Left cardiac atrium (tissue), 4 donors: ENCODE results near the gene APC2. TPM values are rescaled to one million over a fixed set of nuclear protein-coding genes. Genes with fewer than 3 reads are reported as not detected.

Experiments used
- ATAC-seq, 2 donors: fragments of 200-7000 bp; cut with Tn5 transposase; one replicate each; pipeline ENCODE4 v1.9.1; 2020; ENCODE audit warnings: mild to moderate bottlenecking in 2 of 2, moderate library complexity in 2 of 2
- DNase-seq: peaks from one replicate; pipeline ENCODE4 v3.0.0-alpha.2; 2020
- intact Hi-C, 2 donors: fragments of 100-400 bp; cut with DNase I; formaldehyde crosslinking; loops; one replicate each; pipeline versions ENCODE4 v1.14.1 to v1.15.1; 2022 to 2023
- long read RNA-seq: library from polyadenylated mRNA; unstranded; transcript quantifications from one replicate; pipeline ENCODE4 v2.0.0, GENCODE V29; 2021
- total RNA-seq, 2 donors: library from RNA; stranded (reverse); fragmentation: NEBNext Ultra II Directional; extraction: Animal tissue kit (Norgen Biotek cat#: 25700); gene quantifications; one replicate each; pipeline ENCODE4 v1.2.1, GENCODE V29; 2021
- donor health status: DM: no; HTN: yes; CAD: no.
- donor health status: DM: no; HTN: yes; CAD: no; lungs with severe emphysema.
- donor health status: DM: yes; HTN: yes; CAD: no.
- donor health status: Dilated cardiomyopathy.

The APC2 gene, protein sequence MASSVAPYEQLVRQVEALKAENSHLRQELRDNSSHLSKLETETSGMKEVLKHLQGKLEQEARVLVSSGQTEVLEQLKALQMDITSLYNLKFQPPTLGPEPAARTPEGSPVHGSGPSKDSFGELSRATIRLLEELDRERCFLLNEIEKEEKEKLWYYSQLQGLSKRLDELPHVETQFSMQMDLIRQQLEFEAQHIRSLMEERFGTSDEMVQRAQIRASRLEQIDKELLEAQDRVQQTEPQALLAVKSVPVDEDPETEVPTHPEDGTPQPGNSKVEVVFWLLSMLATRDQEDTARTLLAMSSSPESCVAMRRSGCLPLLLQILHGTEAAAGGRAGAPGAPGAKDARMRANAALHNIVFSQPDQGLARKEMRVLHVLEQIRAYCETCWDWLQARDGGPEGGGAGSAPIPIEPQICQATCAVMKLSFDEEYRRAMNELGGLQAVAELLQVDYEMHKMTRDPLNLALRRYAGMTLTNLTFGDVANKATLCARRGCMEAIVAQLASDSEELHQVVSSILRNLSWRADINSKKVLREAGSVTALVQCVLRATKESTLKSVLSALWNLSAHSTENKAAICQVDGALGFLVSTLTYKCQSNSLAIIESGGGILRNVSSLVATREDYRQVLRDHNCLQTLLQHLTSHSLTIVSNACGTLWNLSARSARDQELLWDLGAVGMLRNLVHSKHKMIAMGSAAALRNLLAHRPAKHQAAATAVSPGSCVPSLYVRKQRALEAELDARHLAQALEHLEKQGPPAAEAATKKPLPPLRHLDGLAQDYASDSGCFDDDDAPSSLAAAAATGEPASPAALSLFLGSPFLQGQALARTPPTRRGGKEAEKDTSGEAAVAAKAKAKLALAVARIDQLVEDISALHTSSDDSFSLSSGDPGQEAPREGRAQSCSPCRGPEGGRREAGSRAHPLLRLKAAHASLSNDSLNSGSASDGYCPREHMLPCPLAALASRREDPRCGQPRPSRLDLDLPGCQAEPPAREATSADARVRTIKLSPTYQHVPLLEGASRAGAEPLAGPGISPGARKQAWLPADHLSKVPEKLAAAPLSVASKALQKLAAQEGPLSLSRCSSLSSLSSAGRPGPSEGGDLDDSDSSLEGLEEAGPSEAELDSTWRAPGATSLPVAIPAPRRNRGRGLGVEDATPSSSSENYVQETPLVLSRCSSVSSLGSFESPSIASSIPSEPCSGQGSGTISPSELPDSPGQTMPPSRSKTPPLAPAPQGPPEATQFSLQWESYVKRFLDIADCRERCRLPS (N-terminal part only)
- under 1 TPM; 0.18 to 0.21 TPM for total RNA-seq
- long read RNA-seq, partial matches to known transcripts, result 0 of 2 reads
- long read RNA-seq, other reads (novel, unspliced or antisense), result 2 of 2 reads

DNA sequence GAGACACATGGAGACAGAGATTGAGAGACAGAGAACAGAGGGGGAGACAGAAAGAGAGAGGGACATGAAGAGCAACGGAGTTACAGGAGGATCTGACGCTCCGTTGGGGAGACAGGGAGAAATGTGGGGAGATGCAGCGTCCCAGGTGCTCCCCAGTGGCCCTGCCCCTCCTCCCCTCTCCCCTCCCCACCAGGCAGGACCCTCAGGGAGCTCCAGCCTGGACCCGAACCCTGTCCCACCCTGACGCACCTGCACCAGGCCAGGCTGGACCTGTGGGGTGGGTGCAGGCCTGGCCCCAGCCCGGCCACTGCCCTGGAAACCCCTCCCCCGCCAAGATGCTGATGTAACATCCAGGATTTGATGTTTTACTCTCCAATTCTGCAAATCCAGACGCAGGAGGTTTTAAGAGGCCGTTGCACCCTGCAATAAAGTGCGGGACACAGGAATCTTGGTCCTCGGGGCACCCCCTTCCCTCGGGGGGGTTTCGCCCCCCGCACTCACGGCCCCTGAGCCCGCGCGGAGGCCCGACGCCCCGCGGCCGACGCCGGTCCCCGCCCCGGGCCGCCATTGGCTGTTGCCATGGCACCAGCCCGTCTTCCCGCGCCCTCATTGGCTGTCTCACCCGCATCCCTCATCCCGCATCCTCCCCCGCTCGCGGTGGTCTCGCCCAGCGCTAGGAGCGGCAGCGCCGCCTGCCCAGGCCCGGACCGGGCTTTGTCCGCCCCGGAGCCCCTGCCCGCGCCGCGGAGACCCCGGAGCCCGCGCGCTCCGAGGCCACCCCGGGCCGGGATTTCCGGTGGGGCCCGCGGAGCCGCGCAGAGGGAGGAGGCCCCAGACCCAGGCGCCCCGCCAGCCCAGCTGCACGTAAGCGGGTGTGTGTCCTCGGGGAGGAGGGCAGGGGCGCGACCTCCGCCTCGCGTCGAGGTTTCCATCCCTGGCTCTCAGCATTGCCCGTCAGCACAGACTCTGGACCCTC, at the start of gene APC2:
Gene APC2, plus strand, starts transcription at position 655 of the 976 bp plus-strand sequence. CDS start 2,881 bp downstream, outside the sequence.
- ATAC-seq (no peak), DNase-seq (no peak)
- intact Hi-C loops, result loop anchor here in 1 of 2 donors (10.0 kb wide), 1 partner anchor 165 kb away; the partner anchor contains the start of gene EFNA2

DNA sequence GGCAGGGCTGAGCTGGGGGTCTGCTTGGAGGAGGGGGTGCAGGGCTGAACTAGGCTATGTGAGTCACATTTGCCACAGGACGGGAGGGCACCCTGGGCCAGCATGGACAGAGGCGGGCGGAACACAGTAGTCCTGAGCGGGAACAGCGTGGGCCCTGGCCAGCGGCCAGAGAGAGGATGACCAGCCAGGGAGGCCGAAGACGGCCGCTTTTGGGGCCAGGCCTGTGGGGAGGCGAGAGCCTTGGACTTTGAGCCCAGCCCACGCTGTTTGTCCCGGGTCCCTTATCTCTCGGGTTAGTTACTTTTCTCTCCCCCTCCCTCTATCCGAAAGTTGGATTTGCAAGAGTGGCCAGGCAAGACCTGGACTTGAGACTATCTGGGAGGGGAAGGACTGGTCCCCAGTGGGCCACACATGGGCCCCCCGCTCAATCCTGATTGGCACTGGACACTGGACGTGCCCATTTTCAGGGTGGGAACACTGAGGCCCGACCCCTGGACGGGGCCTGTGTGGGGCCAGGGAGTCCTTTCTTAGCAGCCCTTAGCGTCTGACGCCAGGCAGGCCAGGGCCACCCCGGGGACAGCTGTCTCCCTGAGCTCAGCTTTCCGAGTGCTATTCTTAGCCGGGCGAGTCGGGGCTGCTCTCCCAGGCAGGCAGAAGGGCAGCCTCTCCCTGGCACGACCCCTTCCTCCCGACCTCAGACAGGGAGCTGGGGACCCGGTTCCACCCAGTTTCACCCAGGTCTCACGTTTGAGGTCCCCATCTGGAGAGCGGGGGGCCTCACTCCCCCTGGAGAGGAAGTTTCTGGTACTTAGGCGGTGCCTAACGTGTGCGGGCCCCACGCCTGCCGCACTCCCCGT, 49.4 kb upstream of the APC2 start:
- ATAC-seq (peak; percentile 73 to 80), DNase-seq (peak; percentile 65)
- intact Hi-C loops, result loop anchor here in 1 of 2 donors (10.0 kb wide), 1 partner anchor 126 kb away; the partner anchor contains the start of gene FAM174C

DNA sequence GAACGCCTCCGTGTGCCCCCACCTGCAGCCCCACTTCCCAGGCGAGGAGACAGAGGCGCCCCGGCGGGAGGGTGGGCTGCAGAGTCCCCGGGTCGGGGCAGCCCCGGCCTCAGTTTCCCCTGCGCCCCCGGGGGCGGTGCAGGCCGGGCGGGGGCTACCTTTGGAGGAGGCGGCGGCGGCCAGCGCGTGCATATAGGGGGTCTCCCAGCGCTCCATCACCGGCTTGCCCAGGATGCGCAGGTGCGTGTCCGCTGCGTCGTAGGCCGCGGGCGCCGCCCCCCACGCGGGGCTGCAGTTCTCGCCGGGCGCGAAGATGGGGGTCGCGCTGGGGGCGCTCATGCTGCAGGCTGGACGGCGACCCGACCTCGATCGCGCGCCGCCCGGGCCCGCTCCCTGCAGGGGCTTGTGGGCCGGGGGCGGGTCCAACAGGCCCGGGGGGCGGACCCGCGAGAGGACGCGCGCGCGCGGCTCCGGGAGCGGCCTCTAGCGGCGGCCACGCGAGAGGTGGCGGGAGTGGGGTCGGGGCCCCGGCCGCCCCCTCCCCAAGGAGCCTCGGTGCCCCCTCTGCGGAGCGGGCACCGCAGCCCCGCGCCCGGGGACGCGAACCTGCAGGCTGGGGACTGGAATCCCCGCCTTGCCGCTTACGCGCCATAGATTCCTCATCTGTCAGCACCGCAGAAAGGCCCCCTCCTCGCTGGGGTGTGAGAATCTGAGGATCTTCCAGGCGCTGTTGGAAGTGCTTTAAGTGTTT, 48.6 kb upstream of the APC2 start, which contains the start of gene GAMT:
Gene GAMT, minus strand, starts transcription at position 405 of the 751 bp plus-strand sequence. Its CDS starts 66 bp downstream, at position 339.
- DNase-seq (no peak), ATAC-seq (peak; percentile 77 to 80)
- intact Hi-C loops, result loop anchor here in 1 of 2 donors (10.0 kb wide), 1 partner anchor 127 kb away; the partner anchor contains the start of gene FAM174C

DNA sequence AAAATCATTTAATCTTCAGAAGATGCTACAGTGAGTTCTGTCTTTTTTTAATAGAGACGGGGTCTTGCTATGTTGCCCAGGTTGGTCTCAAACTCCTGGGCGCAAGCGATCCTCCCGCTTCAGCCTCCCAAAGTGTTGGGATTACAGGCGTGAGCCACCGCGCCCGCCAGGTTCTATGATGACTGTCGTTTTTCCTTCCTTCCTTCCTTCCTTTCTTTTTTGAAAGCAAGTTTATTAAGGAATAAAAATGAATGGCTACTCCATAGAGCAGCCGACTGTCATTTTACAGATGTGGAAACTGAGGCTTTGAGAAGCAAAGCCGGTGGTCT, 48.1 kb upstream of the APC2 start:
- intact Hi-C loops, result loop anchor here in 1 of 2 donors (10.0 kb wide), 1 partner anchor 127 kb away; the partner anchor contains the start of gene FAM174C
- no peak for ATAC-seq

DNA sequence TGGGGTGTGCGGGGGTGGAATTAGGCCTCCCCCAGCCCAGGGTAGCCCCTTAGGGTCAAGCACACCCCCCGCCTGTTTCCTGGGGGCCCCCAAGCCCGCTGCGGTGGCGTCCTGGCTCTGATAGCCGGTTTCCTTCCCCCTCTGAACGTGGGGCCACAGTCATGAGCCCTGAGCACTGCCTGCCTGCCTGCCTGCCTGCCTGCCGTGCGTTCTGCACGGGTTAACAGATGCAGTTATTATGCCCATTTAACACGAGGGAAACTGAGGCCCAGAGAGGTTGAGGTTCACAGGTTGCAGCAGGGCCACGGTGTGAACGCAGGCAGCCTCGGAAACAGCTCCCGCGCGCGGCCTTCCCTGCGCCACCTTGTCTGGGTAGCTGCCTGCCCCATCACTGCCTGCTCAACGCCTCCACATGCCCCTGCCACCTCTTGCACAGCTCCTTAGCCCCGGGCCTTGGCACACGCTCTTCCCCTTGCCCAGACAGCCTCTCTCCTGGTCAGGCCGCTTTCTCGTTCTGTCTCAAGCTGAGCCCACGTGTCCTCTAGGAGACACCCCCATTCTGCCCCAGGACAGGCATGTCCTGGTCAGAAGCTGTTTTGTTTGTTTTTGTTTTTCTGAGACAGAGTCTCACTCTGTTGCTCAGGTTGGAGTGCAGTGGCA, 47.4 kb upstream of the APC2 start:
- DNase-seq (no peak), ATAC-seq (no peak)
- intact Hi-C loops, result loop anchor here in 1 of 2 donors (10.0 kb wide), 1 partner anchor 128 kb away; the partner anchor contains the start of gene FAM174C

More for the DNA sequence above, 48.1 kb upstream of the APC2 start:
- no peak for DNase-seq

DNA sequence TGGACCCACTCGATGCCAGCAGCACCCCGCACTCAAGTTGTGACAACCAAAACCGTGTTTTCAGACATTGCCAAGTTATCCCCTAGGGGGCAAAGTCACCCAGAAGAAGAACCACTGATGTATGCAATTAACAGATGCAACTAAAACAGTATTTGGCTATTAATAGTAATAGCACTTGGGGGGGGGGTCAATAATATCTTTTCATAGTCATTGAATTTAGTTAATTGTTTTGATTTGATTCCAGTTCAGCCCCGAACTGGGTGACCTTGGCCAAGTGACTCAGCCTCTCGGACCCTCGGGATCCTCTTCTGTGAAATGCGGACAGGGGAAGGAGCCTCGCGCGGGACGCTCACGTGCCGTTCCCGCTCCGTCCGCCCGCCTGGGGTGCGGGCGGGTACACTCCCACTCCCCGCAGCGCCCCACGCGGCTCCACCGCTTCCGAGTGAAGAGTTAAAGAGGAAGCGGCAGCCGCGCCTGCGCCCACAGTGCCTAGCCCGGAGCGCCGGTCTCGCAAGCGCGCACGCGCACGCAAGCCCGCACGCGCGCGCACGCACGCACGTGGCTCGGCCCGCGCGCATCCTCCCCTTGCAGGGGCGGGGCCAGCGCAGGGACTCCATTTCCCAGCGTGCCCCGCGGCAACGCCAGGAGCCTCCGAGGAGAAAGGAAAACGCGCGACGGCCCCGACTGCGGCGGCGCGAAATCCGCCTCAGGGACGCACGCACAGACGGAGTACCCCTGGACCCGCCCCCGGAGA, 43.0 kb upstream of the APC2 start:
- ATAC-seq (peak; percentile 89 to 91), DNase-seq (peak; percentile 99)
- intact Hi-C loops, result loop anchor here in 1 of 2 donors (10.0 kb wide), 1 partner anchor 132 kb away; the partner anchor contains the start of gene FAM174C

DNA sequence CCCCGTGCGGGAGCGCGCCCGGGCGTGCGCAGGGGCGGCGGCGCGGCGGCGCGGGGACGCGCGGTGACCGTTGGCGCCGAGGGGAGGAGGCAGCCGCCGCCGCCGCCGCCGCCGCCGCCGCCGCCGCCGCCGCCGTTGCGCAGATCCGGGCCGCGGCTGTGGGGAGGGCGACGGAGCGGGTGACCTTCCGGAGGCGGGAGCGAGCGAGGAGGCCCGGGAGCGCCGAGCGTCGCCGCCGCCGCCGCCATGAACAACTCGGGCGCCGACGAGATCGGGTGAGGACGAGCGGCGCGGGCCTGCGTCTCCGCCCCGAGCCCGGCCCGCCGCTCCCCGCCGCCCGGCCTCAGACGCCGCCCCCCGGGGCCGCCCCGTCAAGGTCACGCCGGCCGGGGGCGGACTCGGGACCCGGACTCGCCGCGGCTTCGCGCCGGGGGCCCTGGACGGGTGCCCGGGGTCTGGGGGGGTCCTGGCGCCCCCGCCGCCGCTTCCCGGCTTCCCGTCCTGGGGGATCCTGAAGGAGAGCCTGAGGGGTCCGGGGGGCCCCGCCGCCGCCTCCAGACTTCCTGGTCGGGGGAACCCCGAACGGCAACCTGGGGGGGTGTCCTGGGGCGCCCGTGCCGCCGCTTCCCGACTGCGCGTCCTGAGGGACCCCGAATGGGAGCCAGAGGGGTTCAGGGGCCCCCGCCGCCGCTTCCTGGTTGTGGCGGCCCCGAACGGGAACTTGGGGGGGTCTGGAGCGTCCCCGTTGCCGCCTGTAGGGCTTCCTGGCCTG, 42.2 kb upstream of the APC2 start, which contains the start of gene DAZAP1:
Gene DAZAP1, plus strand, starts transcription at position 59 of the 772 bp plus-strand sequence. Its CDS starts 188 bp downstream, at position 247.
- peak; percentile 2 to 6 for ATAC-seq
- no peak for DNase-seq
- intact Hi-C loops, result loop anchor here in 1 of 2 donors (10.0 kb wide), 1 partner anchor 133 kb away; the partner anchor contains the start of gene FAM174C

DNA sequence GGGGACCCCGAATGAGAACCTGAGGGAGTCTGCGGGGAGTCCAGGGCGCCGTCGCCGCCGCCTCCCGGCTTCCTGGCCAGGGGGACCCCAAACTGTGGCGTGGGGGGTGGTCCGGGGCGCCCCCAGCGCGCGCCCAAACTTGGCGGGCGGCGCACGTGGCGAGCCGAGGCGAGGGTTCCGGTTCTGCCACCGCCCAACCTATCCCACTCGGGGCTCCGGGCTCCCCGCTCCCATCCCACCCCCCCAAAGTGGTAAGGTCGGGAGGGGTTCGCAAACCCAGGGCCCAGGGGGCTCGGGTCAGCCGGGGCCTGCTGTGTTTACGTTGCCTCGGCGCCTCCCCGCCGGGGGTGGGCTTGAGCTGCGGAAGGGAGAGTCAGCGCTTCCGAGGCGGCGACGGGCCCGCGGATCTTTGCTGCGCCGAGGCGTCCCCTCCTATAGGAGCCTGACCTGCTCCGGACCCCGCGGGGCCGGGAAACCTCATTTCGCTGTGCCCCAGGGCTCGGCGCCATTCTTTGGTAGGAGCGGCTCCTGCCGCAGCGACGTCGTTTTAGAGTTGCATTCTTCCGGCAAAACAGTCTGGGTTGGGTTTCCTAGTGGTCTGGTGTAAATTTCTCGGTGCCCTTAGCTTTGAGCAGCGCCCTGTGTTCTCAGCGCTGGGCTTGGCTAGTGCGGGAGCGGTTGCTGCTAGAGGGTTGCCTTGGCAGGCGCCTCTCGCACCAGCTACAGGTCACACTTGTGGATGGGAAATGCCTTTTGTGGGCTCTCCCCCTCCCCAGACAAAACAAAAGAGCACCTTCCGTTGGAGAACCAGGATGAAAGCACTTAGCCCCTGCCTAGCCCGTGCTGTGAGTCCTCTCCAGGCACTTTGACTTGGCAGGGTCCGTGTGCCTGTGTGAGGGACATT, 41.4 kb upstream of the APC2 start:
- DNase-seq (peak; percentile 77), ATAC-seq (peak; percentile 1 to 20)
- intact Hi-C loops, result loop anchor here in 1 of 2 donors (10.0 kb wide), 1 partner anchor 134 kb away; the partner anchor contains the start of gene FAM174C

DNA sequence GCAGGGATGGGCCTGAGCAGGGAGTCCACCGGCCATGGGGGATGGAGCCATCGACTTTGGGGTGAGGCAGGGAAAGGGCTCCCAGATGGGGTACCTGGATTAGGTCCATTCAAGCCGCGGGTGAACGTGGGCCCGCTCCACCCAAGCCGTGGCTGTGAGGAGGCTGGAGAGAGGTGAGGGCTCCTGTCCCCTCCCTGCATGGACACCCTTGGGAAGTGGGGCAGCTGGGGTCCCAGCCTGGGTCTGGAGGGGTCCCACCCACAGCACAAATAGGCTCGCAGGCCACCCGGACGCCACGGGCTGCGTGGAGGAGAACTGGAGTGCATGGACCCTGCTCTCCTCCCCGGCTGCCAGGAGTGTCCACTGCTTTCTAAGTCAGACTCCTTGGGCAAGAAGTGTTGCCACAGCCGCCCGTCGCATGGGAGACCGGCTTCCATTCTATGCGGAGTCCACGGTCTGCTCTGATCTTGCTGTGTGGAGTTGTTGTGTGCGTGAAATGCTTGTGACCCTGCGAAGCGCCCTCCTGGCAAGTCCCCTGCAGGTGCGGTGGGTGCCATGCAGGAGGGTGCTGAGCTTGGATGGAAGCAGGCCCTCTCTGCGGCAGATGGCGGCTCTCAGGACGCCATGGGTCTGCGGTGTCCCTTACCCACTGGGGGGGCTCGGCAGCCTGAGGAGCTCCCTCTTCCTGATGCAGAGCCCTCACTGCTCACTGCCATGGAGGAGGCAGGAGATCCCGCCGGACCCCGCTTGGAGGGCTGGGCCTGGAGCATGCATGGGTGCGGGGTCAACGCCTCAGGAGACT, 40.5 kb upstream of the APC2 start:
- ATAC-seq (no peak), DNase-seq (no peak)
- intact Hi-C loops, result loop anchor here in 1 of 2 donors (10.0 kb wide), 1 partner anchor 135 kb away; the partner anchor contains the start of gene FAM174C

DNA sequence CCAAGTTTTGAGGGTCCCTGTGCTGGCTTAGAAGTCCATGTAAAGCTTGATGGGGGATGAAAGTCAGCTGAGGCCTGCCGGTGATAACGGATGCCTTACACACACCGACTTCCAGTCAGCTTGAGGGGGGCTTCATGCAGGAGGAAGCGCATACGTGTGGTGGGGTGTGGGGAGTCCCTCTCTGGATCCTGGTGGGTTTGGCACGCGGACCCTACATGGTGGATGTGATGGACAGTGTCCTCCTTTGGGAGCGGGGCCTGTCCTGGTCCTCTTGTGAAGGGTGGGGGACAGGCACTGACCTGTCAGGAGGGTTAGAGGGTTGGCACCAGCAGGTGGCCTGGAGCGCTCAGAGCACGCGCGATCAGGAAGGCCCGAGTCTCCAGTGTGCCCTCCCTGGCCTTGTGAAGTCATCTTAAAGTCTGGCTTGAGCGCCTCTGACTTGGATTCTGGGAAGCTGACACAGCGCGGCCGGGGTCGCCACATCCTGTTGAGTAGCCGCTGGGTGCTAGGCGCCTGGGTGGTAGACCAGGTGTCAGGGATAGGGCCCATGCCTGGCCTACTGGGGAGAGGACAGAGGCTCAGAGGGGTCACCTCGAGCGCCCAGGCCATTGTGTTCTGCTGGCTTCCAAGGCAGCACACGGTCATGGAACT, 39.7 kb upstream of the APC2 start:
- ATAC-seq, result no peak
- intact Hi-C loops, result no loop called here
- DNase-seq, result no peak

DNA sequence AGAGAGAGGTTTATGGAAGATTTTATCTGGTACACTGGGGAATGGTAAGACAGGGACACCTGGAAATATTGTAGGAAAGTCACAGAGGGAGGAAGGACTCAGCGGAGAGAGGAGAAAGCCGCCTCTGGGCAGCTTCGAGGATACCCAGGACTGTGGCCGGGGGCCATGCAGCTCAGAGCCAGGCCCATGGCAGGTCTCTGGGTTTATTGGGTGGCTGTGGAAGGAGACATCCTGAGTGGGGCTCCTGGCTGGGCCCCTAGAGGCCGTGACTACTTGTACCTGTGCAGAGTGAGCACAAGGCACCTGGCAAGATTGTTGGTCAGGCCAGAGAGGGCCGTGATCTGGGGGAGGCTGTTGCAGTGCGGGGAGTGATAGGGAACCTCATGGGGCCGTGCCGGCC, 39.1 kb upstream of the APC2 start:
- intact Hi-C loops, result no loop called here
- DNase-seq, result no peak
- no peak for ATAC-seq
